Lung (tissue), 12 donors: ENCODE results near the gene NKAIN2. TPM values are rescaled to one million over a fixed set of nuclear protein-coding genes. Genes with fewer than 3 reads are reported as not detected.
A peak's percentile ranks its signal among the peaks of the same experiment; 100 is the strongest.
"Not testable (repeated sequence)": the region's sequence is repeated elsewhere in the genome, so short reads cannot be mapped to it uniquely, and the experiment has no call there.

Experiments
- ATAC-seq: fragments of 200-7000 bp; cut with Tn5 transposase; one replicate; pipeline ENCODE4 v1.9.1; 2020; ENCODE audit warnings: moderate number of reproducible peaks; ENCODE audit not compliant: insufficient read depth, low FRiP score
- DNase-seq, 3 donors: peaks; one replicate each; pipeline ENCODE4 v3.0.0-alpha.2; 2013 to 2017
- H3K27ac ChIP-seq, 2 donors: one replicate each; pipeline ENCODE4 v1.5.1; 2013; ENCODE audit warnings: mild to moderate bottlenecking in 2 of 2, moderate library complexity in 2 of 2, control low read depth in 1 of 2, inconsistent platforms in 1 of 2, low read depth in 1 of 2, low read length in 1 of 2
- H3K27me3 ChIP-seq, 3 donors: one replicate each; pipeline ENCODE4 v1.5.1; 2013; ENCODE audit warnings: low read length in 2 of 3; ENCODE audit not compliant: control insufficient read depth in 3 of 3, insufficient read depth in 3 of 3
- H3K36me3 ChIP-seq, 4 donors: one replicate each; pipeline ENCODE4 v1.5.1; 2013; ENCODE audit warnings: low read length in 4 of 4, mild to moderate bottlenecking in 1 of 4, moderate library complexity in 1 of 4; ENCODE audit not compliant: control insufficient read depth in 4 of 4, insufficient read depth in 4 of 4
- H3K4me1 ChIP-seq, 5 donors: one replicate each; pipeline ENCODE4 v1.5.1; 2013; ENCODE audit warnings: low read length in 5 of 5, mild to moderate bottlenecking in 2 of 5, moderate library complexity in 1 of 5; ENCODE audit not compliant: control insufficient read depth in 5 of 5, insufficient read depth in 5 of 5
- H3K4me3 ChIP-seq: one replicate; pipeline ENCODE4 v1.5.1; 2013; ENCODE audit warnings: mild to moderate bottlenecking, control low read depth, moderate library complexity
- H3K9ac ChIP-seq, 2 donors: one replicate each; pipeline ENCODE4 v1.5.1; 2013; ENCODE audit warnings: low read length in 2 of 2, control low read depth in 1 of 2; ENCODE audit not compliant: insufficient read depth in 1 of 2
- H3K9me3 ChIP-seq, 4 donors: one replicate each; pipeline ENCODE4 v1.5.1; 2013; ENCODE audit warnings: low read length in 3 of 4, mild to moderate bottlenecking in 1 of 4, moderate library complexity in 1 of 4; ENCODE audit not compliant: control insufficient read depth in 4 of 4, insufficient read depth in 3 of 4
- WGBS, 2 donors: extraction: QIAGEN DNeasy Blood & Tissue Kit; methylation state at CpG; one replicate each; pipeline ENCODE4 v1.1.7; 2013; 5-methylcytosine and 5-hydroxymethylcytosine counted together
- polyA plus RNA-seq, 2 donors: library from polyadenylated mRNA; stranded (reverse); fragments of 200-250 nt; gene quantifications; one replicate each; pipeline ENCODE4 v1.2.1, GENCODE V29; 2013
- total RNA-seq, 2 donors: library from RNA; depleted of rRNA in 1 of 2; stranded (reverse); fragments of >200 nt in 1 of 2; gene quantifications; one replicate each; pipeline ENCODE4 v1.2.1, GENCODE V29; 2014 to 2021
- TF ChIP-seq, protein P1 (sequence below): IDR thresholded peaks from 2 replicates; pipeline ENCODE4 v1.5.1; 2012; ENCODE audit warnings: mild to moderate bottlenecking; ENCODE audit errors: control extremely low read depth, extremely low read depth
- donor health status: control.
- donor health status: control.
- donor health status: Bipolar disorder and iron deficiency.
- donor health status: healthy.
- donor health status: DM: yes; HTN: yes; CAD: no.

NKAIN2 gene
- total and polyA plus RNA-seq, 4 donors: 0.01 to 4.4 TPM; not detected in 2

- no peaks in the 10 kb centered on the region for H3K36me3 ChIP-seq
- no peak overlapping the region for H3K27ac ChIP-seq
- TF ChIP-seq, protein P1, sequence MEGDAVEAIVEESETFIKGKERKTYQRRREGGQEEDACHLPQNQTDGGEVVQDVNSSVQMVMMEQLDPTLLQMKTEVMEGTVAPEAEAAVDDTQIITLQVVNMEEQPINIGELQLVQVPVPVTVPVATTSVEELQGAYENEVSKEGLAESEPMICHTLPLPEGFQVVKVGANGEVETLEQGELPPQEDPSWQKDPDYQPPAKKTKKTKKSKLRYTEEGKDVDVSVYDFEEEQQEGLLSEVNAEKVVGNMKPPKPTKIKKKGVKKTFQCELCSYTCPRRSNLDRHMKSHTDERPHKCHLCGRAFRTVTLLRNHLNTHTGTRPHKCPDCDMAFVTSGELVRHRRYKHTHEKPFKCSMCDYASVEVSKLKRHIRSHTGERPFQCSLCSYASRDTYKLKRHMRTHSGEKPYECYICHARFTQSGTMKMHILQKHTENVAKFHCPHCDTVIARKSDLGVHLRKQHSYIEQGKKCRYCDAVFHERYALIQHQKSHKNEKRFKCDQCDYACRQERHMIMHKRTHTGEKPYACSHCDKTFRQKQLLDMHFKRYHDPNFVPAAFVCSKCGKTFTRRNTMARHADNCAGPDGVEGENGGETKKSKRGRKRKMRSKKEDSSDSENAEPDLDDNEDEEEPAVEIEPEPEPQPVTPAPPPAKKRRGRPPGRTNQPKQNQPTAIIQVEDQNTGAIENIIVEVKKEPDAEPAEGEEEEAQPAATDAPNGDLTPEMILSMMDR: no peak
- no peaks in the 10 kb centered on the region for H3K27me3 ChIP-seq
- no peak overlapping the region for H3K9ac ChIP-seq
- DNase-seq (no peak), ATAC-seq (no peak)
- peaks cover 0 to 2% (median 0%) of the 10 kb centered on the region in 4 donors for H3K9me3 ChIP-seq
- 90 to 95% methylated on average over 4 of the region's 4 CpGs for WGBS, 2 donors
- no peaks in the 10 kb centered on the region for H3K4me1 ChIP-seq
- no peak overlapping the region for H3K4me3 ChIP-seq
Observed at GRCh38 chr6:124694139-124694705, 890.6 kb downstream of the NKAIN2 start.

DNA sequence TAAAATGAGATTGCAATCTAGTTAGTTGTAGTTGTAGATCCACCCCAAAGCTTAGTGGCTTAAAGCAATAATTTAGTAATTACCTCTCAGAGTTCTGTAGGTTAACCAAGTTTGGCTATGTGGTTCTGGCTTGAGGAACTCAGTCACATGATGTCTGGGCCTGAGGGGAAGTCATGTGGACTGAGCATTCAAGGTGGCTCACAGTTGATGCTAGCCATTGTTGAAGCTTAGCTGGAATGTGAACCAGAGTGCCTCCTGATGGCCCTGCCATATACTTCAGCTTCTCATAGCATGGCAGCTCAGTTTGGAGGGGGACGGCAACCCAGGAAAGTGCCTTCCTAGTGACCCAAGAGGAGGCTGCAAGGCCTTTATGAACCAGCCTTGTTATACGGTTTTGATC is 895.4 kb downstream of the NKAIN2 start:
- no peaks in the 10 kb centered on the region for H3K27me3 ChIP-seq
- no peaks in the 10 kb centered on the region for H3K36me3 ChIP-seq
- no peak for ATAC-seq
- no peak overlapping the region for H3K27ac ChIP-seq
- H3K9me3 ChIP-seq: no peaks in the 10 kb centered on the region
- no peak for DNase-seq
- no peak overlapping the region for H3K4me3 ChIP-seq
- TF ChIP-seq, protein P1: no peak
- WGBS, 2 donors: 95 to 96% methylated on average over 2 of the region's 2 CpGs
- H3K4me1 ChIP-seq: peaks cover 0 to 6% (median 0%) of the 10 kb centered on the region in 5 donors
- no peak overlapping the region for H3K9ac ChIP-seq

DNA sequence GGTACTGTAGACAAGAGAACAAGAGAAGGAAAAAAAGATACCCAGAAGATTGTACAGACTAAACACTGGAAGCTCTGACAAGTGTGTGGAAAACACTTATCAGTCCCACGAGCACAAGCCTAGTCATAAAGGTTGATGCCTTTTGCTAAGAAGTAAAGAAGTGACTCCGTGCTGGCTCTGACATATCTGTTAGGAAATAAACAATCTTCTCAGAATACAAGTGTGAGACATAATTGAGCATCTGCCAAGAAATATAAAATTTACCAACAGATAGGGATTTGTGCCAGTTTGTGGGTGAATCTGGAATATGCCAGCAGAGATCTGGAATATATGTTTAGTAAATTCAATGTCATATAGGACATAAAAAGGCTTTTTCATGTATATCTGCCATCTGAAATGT is 899.9 kb downstream of the NKAIN2 start:
- no peaks in the 10 kb centered on the region for H3K27me3 ChIP-seq
- no peaks in the 10 kb centered on the region for H3K9me3 ChIP-seq
- TF ChIP-seq, protein P1: no peak
- peaks cover 0 to 6% (median 0%) of the 10 kb centered on the region in 5 donors for H3K4me1 ChIP-seq
- H3K27ac ChIP-seq: no peak overlapping the region
- DNase-seq (peak in 1 of 3 donors; percentile 6), ATAC-seq (no peak)
- no peak overlapping the region for H3K4me3 ChIP-seq
- H3K9ac ChIP-seq: no peak overlapping the region
- 57 to 70% methylated on average over 2 of the region's 2 CpGs for WGBS, 2 donors
- no peaks in the 10 kb centered on the region for H3K36me3 ChIP-seq

DNA sequence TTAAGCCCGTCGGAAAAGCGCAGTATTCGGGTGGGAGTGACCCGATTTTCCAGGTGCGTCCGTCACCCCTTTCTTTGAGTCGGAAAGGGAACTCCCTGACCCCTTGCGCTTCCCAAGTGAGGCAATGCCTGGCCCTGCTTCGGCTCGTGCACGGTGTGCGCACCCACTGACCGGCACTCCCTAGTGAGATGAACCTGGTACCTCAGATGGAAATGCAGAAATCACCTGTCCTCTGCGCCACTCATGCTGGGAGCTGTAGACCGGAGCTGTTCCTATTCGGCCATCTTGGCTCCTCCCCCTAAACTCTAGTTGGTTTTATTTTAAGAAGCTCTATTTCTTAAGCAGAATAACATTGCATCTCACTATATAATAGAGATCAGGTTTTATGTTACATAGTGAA is 908.9 kb downstream of the NKAIN2 start:
- H3K27me3 ChIP-seq, H3K9ac ChIP-seq, H3K4me3 ChIP-seq, DNase-seq, H3K9me3 ChIP-seq, H3K27ac ChIP-seq, ATAC-seq, H3K36me3 ChIP-seq, H3K4me1 ChIP-seq: not testable (repeated sequence)
- 96% methylated on average over 13 to 15 of the region's 17 CpGs for WGBS, 2 donors
